OCI-LY7 (cell line): ENCODE measurements around the gene TGM5.

Experiments used
- CTCF ChIP-seq: fragments of 200-600 bp; sonication (generic); conservative IDR thresholded peaks from 2 replicates; pipeline ENCODE4 v1.5.1; 2014; ENCODE audit warnings: mild to moderate bottlenecking, antibody characterized with exemption, low read length, moderate library complexity, mixed read lengths
- EZH2phosphoT487 ChIP-seq: fragments of 200-600 bp; sonication (generic); IDR thresholded peaks from 2 replicates; pipeline ENCODE4 v1.6.1; 2018; ENCODE audit warnings: low read depth, borderline replicate concordance, mild to moderate bottlenecking, mixed run types, antibody characterized with exemption, low read length, moderate library complexity, mixed read lengths

GRCh38 chr15:43183270-43183669, 83.5 kb downstream of the TGM5 start:
- TF ChIP-seq CTCF, result no peak
- TF ChIP-seq EZH2phosphoT487, result no peak
